H4 (cell line): Measurements from ENCODE around the gene VMO1. TPM values are rescaled to one million over a fixed set of nuclear protein-coding genes. Genes with fewer than 3 reads are reported as not detected.
"Not testable (repeated sequence)": the region's sequence is repeated elsewhere in the genome, so short reads cannot be mapped to it uniquely, and the experiment has no call there.

Experiments
- DNase-seq: peaks from one replicate; pipeline ENCODE4 v3.0.0-alpha.2; 2015; ENCODE audit warnings: low spot score
- total RNA-seq: library from RNA; depleted of rRNA; stranded (reverse); fragments of >200 nt; shearing (Covaris generic); gene quantifications from 2 replicates; pipeline ENCODE4 v1.2.3, GENCODE V29; 2014; rRNA removed

Gene VMO1
- not detected in 2 replicates for total RNA-seq

GRCh38 chr17:4786106-4786511, at the start of gene VMO1:
Gene VMO1, minus strand, starts transcription at chr17:4786364. Its CDS starts 12 bp downstream, at chr17:4786352.
- DNase-seq, result no peak

GRCh38 chr17:4834681-4835020, 48.5 kb upstream of the VMO1 start:
- DNase-seq, result no peak

GRCh38 chr17:4833941-4834680, 47.9 kb upstream of the VMO1 start:
- DNase-seq, result peak; percentile 69

GRCh38 chr17:4833178-4833940, 47.2 kb upstream of the VMO1 start, which contains the start of gene MINK1:
Gene MINK1, plus strand, starts transcription at chr17:4833340. Its CDS starts 244 bp downstream, at chr17:4833584.
- peak; percentile 72 for DNase-seq

- not testable (repeated sequence) for DNase-seq
These were observed 46.6 kb upstream of the VMO1 start for GRCh38 chr17:4832829-4833177.

- DNase-seq, result no peak
These were observed 41.2 kb upstream of the VMO1 start for GRCh38 chr17:4827399-4827798.

- no peak for DNase-seq
These were observed 37.4 kb upstream of the VMO1 start for GRCh38 chr17:4823373-4824089.

- DNase-seq, result no peak
These were observed 36.7 kb upstream of the VMO1 start for GRCh38 chr17:4822835-4823234.

GRCh38 chr17:4818276-4818675, 32.1 kb upstream of the VMO1 start:
- no peak for DNase-seq

- no peak for DNase-seq
These were observed 30.7 kb upstream of the VMO1 start for GRCh38 chr17:4816826-4817225.

- no peak for DNase-seq
These were observed 29.0 kb upstream of the VMO1 start for GRCh38 chr17:4815043-4815675.

GRCh38 chr17:4812690-4813089, 26.5 kb upstream of the VMO1 start:
- DNase-seq, result no peak

- DNase-seq, result no peak
These were observed 25.3 kb upstream of the VMO1 start for GRCh38 chr17:4811471-4811870.

- DNase-seq, result no peak
These were observed 24.6 kb upstream of the VMO1 start for GRCh38 chr17:4810696-4811290.

- DNase-seq, result no peak
These were observed 22.2 kb upstream of the VMO1 start for GRCh38 chr17:4808378-4808767.

GRCh38 chr17:4807605-4808377, 21.6 kb upstream of the VMO1 start:
- no peak for DNase-seq

- peak; percentile 34 for DNase-seq
These were observed 20.8 kb upstream of the VMO1 start, which contains the start of gene PLD2 for GRCh38 chr17:4806777-4807604. Gene PLD2, plus strand, starts transcription at chr17:4807152. Its CDS starts 621 bp downstream, at chr17:4807773.

- DNase-seq, result no peak
These were observed 20.3 kb upstream of the VMO1 start for GRCh38 chr17:4806456-4806776.

GRCh38 chr17:4802228-4802627, 16.1 kb upstream of the VMO1 start, which contains the start of gene C17orf114:
Gene C17orf114, minus strand, starts transcription at chr17:4802328.
- no peak for DNase-seq
